GM23338 (cell line): Measurements from ENCODE around the gene MS4A18. TPM values are rescaled to one million over a fixed set of nuclear protein-coding genes. Genes with fewer than 3 reads are reported as not detected.

Source experiments
- ATAC-seq: fragments of 200-7000 bp; cut with Tn5 transposase; 3 replicates; pipeline ENCODE4 v1.9.1; 2020
- DNase-seq: peaks from one replicate; pipeline ENCODE4 v3.0.0-alpha.2; 2015; ENCODE audit warnings: low spot score
- H2AFZ ChIP-seq: fragments of 200-600 bp; sonication (generic); 2 replicates; pipeline ENCODE4 v1.8.0; 2016; ENCODE audit warnings: antibody characterized with exemption, mild to moderate bottlenecking, moderate library complexity
- H3F3A ChIP-seq: fragments of 200-600 bp; sonication (generic); replicated peaks from 2 replicates; pipeline ENCODE4 v1.8.0; 2017; ENCODE audit warnings: antibody characterized with exemption, mixed run types, low read depth
- H3K27ac ChIP-seq: fragments of 200-600 bp; sonication (generic); 2 replicates; pipeline ENCODE4 v1.6.1; 2016; ENCODE audit warnings: low read depth
- H3K27me3 ChIP-seq: fragments of 200-600 bp; sonication (generic); 2 replicates; pipeline ENCODE4 v1.8.0; 2016; ENCODE audit warnings: mild to moderate bottlenecking, mixed run types, moderate library complexity; ENCODE audit not compliant: insufficient read depth
- H3K36me3 ChIP-seq: fragments of 200-600 bp; sonication (generic); 2 replicates; pipeline ENCODE4 v1.8.0; 2016; ENCODE audit warnings: mild to moderate bottlenecking; ENCODE audit not compliant: insufficient read depth
- H3K4me1 ChIP-seq: fragments of 200-600 bp; sonication (generic); 2 replicates; pipeline ENCODE4 v1.8.0; 2016; ENCODE audit warnings: mild to moderate bottlenecking, moderate library complexity; ENCODE audit not compliant: insufficient read depth
- H3K4me2 ChIP-seq: fragments of 200-600 bp; sonication (generic); 2 replicates; pipeline ENCODE4 v1.7.1; 2017; ENCODE audit warnings: mixed run types
- H3K4me3 ChIP-seq: fragments of 200-600 bp; sonication (generic); 2 replicates; pipeline ENCODE4 v1.6.1; 2016; ENCODE audit warnings: mixed run types
- H3K79me2 ChIP-seq: fragments of 200-600 bp; sonication (generic); replicated peaks from 2 replicates; pipeline ENCODE4 v1.8.0; 2017; ENCODE audit warnings: mild to moderate bottlenecking; ENCODE audit not compliant: insufficient read depth
- H3K9me2 ChIP-seq: fragments of 200-600 bp; sonication (generic); 2 replicates; pipeline ENCODE4 v1.8.0; 2017; ENCODE audit not compliant: insufficient read depth
- H4K20me1 ChIP-seq: fragments of 200-600 bp; sonication (generic); replicated peaks from 2 replicates; pipeline ENCODE4 v1.8.0; 2017; ENCODE audit warnings: mild to moderate bottlenecking; ENCODE audit not compliant: insufficient read depth
- H3K27ac Mint-ChIP-seq: 2 replicates; pipeline ENCODE4 v1.8.0; 2020; ENCODE audit warnings: inconsistent platforms, mild to moderate bottlenecking, moderate library complexity, mixed read lengths
- H3K27me3 Mint-ChIP-seq: 3 replicates; pipeline ENCODE4 v1.8.0; 2022; ENCODE audit warnings: low read depth, mild to moderate bottlenecking, moderate library complexity, mixed read lengths, inconsistent platforms; ENCODE audit not compliant: insufficient read depth, poor library complexity
- H3K36me3 Mint-ChIP-seq: 3 replicates; pipeline ENCODE4 v1.8.0; 2021; ENCODE audit warnings: low read depth, mild to moderate bottlenecking, inconsistent platforms, moderate library complexity, mixed read lengths
- H3K4me1 Mint-ChIP-seq: 3 replicates; pipeline ENCODE4 v1.8.0; 2020; ENCODE audit warnings: mild to moderate bottlenecking, inconsistent platforms, mixed read lengths
- H3K4me3 Mint-ChIP-seq: 3 replicates; pipeline ENCODE4 v1.8.0; 2021; ENCODE audit warnings: moderate library complexity, mild to moderate bottlenecking, inconsistent platforms, mixed read lengths
- H3K9me3 Mint-ChIP-seq: 3 replicates; pipeline ENCODE4 v1.8.0; 2020; ENCODE audit warnings: moderate library complexity, mild to moderate bottlenecking, inconsistent platforms, mixed read lengths
- EZH2 ChIP-seq: fragments of 200-600 bp; sonication (generic); IDR thresholded peaks from one replicate; pipeline ENCODE4 v1.8.0; 2017; ENCODE audit warnings: antibody characterized with exemption, mild to moderate bottlenecking, low read depth; ENCODE audit not compliant: unreplicated experiment
- EZH2phosphoT487 ChIP-seq: fragments of 200-600 bp; sonication (generic); IDR thresholded peaks from one replicate; pipeline ENCODE4 v1.8.1; 2018; ENCODE audit warnings: antibody characterized with exemption; ENCODE audit not compliant: unreplicated experiment
- JUNB ChIP-seq: IDR thresholded peaks from one replicate; pipeline ENCODE4 v1.6.1; 2016; ENCODE audit warnings: antibody characterized with exemption; ENCODE audit not compliant: unreplicated experiment
- POLR2AphosphoS5 ChIP-seq: IDR thresholded peaks from 2 replicates; pipeline ENCODE4 v1.6.1; 2016; ENCODE audit warnings: antibody characterized with exemption, low read depth
- STAT1 ChIP-seq: IDR thresholded peaks from one replicate; pipeline ENCODE4 v1.6.1; 2016; ENCODE audit warnings: antibody characterized with exemption; ENCODE audit not compliant: unreplicated experiment
- ZNF331 ChIP-seq: fragments of 250-450 bp; sonication (Bioruptor Pico); IDR thresholded peaks from 2 replicates; pipeline ENCODE4 v1.5.0; 2020; ENCODE audit warnings: low read depth, mild to moderate bottlenecking, moderate library complexity
- polyA plus RNA-seq: library from polyadenylated mRNA; unstranded; fragments of >200 nt; fragmentation: Nextera tagmentation; extraction: Ambion mirVana; gene quantifications from 2 replicates; pipeline ENCODE4 v1.2.1, GENCODE V29; 2016
- total RNA-seq: library from RNA; depleted of rRNA; stranded (reverse); fragments of >200 nt; shearing (Covaris generic); gene quantifications from 2 replicates; pipeline ENCODE4 v1.2.3, GENCODE V29; 2014
- TF ChIP-seq, protein P1 (sequence below): fragments of 250-450 bp; sonication (Bioruptor Pico); IDR thresholded peaks from 2 replicates; pipeline ENCODE4 v1.5.0; 2020; ENCODE audit warnings: mild to moderate bottlenecking, moderate library complexity
- TF ChIP-seq, protein P2 (sequence below): IDR thresholded peaks from 2 replicates; pipeline ENCODE4 v1.6.1; 2016; ENCODE audit warnings: antibody characterized with exemption
- TF ChIP-seq, protein P3 (sequence below), 2 experiments: fragments of 200-600 bp in 1 of 2; sonication (generic) in 1 of 2; conservative IDR thresholded peaks; 2 replicates each; pipeline versions ENCODE4 v1.5.1 to v1.6.1; 2016 to 2017; ENCODE audit warnings: antibody characterized with exemption in 2 of 2, low read depth in 2 of 2, mild to moderate bottlenecking in 2 of 2, moderate library complexity in 1 of 2

MS4A18 gene
- total and polyA plus RNA-seq, 2 experiments from 2014 or later: not detected

DNA sequence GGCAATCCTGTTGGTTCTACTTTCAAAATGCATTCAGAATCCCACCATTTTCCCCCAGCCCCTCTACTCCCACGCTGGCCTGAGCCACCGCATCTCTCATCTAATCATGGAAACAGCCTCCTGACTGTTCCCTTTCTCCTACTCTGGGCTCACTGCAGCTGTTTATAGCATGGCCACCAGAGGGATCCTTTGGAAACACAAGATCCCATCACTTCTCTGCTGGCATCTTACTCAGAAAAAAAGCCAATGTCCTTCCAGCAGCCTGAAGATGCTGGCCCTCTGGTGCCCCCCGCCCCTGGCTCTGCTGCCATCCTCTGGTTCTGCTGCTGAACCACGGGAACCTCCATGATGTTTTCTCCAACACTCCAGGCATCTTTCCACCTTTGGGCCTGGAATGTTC lies 14.0 kb upstream of the MS4A18 start:
- peak; percentile 84 for ATAC-seq

DNA sequence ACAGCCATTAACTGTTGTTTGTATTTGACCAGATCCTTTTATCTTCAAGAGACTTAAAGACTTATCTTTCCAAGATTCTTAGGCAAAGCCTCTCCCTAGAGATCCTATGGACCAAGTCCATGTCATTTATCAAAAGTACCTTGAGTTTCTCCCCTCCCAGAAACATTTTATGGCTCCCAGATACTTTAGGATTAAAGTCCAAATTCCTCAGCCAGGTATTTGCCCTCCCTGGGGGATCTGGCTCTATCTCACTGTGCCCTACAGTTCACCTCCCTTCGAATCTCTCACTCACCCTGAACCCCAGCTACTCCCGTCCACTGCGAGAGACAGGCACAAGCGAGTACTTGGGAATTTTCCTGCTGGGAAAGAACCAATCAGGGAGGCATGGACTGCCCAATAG lies 13.2 kb upstream of the MS4A18 start:
- no peaks in the 10 kb centered on the region for H3K36me3 Mint-ChIP-seq
- no peak for DNase-seq
- TF ChIP-seq STAT1: no peak
- no peak for TF ChIP-seq POLR2AphosphoS5
- no peak for TF ChIP-seq EZH2
- TF ChIP-seq, protein P1, sequence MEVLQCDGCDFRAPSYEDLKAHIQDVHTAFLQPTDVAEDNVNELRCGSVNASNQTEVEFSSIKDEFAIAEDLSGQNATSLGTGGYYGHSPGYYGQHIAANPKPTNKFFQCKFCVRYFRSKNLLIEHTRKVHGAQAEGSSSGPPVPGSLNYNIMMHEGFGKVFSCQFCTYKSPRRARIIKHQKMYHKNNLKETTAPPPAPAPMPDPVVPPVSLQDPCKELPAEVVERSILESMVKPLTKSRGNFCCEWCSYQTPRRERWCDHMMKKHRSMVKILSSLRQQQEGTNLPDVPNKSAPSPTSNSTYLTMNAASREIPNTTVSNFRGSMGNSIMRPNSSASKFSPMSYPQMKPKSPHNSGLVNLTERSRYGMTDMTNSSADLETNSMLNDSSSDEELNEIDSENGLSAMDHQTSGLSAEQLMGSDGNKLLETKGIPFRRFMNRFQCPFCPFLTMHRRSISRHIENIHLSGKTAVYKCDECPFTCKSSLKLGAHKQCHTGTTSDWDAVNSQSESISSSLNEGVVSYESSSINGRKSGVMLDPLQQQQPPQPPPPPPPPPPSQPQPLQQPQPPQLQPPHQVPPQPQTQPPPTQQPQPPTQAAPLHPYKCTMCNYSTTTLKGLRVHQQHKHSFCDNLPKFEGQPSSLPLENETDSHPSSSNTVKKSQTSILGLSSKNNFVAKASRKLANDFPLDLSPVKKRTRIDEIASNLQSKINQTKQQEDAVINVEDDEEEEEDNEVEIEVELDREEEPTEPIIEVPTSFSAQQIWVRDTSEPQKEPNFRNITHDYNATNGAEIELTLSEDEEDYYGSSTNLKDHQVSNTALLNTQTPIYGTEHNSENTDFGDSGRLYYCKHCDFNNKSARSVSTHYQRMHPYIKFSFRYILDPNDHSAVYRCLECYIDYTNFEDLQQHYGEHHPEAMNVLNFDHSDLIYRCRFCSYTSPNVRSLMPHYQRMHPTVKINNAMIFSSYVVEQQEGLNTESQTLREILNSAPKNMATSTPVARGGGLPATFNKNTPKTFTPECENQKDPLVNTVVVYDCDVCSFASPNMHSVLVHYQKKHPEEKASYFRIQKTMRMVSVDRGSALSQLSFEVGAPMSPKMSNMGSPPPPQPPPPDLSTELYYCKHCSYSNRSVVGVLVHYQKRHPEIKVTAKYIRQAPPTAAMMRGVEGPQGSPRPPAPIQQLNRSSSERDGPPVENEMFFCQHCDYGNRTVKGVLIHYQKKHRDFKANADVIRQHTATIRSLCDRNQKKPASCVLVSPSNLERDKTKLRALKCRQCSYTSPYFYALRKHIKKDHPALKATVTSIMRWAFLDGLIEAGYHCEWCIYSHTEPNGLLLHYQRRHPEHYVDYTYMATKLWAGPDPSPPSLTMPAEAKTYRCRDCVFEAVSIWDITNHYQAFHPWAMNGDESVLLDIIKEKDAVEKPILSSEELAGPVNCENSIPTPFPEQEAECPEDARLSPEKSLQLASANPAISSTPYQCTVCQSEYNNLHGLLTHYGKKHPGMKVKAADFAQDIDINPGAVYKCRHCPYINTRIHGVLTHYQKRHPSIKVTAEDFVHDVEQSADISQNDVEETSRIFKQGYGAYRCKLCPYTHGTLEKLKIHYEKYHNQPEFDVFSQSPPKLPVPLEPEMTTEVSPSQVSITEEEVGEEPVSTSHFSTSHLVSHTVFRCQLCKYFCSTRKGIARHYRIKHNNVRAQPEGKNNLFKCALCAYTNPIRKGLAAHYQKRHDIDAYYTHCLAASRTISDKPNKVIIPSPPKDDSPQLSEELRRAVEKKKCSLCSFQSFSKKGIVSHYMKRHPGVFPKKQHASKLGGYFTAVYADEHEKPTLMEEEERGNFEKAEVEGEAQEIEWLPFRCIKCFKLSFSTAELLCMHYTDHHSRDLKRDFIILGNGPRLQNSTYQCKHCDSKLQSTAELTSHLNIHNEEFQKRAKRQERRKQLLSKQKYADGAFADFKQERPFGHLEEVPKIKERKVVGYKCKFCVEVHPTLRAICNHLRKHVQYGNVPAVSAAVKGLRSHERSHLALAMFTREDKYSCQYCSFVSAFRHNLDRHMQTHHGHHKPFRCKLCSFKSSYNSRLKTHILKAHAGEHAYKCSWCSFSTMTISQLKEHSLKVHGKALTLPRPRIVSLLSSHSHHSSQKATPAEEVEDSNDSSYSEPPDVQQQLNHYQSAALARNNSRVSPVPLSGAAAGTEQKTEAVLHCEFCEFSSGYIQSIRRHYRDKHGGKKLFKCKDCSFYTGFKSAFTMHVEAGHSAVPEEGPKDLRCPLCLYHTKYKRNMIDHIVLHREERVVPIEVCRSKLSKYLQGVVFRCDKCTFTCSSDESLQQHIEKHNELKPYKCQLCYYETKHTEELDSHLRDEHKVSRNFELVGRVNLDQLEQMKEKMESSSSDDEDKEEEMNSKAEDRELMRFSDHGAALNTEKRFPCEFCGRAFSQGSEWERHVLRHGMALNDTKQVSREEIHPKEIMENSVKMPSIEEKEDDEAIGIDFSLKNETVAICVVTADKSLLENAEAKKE (CRISPR knock-in tag): no peak
- TF ChIP-seq, protein P2, sequence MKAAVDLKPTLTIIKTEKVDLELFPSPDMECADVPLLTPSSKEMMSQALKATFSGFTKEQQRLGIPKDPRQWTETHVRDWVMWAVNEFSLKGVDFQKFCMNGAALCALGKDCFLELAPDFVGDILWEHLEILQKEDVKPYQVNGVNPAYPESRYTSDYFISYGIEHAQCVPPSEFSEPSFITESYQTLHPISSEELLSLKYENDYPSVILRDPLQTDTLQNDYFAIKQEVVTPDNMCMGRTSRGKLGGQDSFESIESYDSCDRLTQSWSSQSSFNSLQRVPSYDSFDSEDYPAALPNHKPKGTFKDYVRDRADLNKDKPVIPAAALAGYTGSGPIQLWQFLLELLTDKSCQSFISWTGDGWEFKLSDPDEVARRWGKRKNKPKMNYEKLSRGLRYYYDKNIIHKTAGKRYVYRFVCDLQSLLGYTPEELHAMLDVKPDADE: no peak
- TF ChIP-seq EZH2phosphoT487: no peak
- TF ChIP-seq, protein P3, sequence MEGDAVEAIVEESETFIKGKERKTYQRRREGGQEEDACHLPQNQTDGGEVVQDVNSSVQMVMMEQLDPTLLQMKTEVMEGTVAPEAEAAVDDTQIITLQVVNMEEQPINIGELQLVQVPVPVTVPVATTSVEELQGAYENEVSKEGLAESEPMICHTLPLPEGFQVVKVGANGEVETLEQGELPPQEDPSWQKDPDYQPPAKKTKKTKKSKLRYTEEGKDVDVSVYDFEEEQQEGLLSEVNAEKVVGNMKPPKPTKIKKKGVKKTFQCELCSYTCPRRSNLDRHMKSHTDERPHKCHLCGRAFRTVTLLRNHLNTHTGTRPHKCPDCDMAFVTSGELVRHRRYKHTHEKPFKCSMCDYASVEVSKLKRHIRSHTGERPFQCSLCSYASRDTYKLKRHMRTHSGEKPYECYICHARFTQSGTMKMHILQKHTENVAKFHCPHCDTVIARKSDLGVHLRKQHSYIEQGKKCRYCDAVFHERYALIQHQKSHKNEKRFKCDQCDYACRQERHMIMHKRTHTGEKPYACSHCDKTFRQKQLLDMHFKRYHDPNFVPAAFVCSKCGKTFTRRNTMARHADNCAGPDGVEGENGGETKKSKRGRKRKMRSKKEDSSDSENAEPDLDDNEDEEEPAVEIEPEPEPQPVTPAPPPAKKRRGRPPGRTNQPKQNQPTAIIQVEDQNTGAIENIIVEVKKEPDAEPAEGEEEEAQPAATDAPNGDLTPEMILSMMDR (conservative IDR thresholded peaks at IDR 0.05; ENCODE audit: low read depth in 2 of 2): no peak
- no peak for TF ChIP-seq ZNF331 (CRISPR knock-in tag)

More for the DNA sequence above, 14.0 kb upstream of the MS4A18 start:
- Histone ChIP-seq H3K4me1 (no peaks in the 10 kb centered on the region), H3K4me2 (no peak overlapping the region), H3K27ac (no peak overlapping the region), H3K27me3 (no peaks in the 10 kb centered on the region), H3K4me3 (no peak overlapping the region), H3K36me3 (no peaks in the 10 kb centered on the region; the same call in 1 of the 2 replicates), H3K9me2 (peaks cover 3% of the 10 kb centered on the region; the same call in 1 of the 2 replicates), H3K79me2 (no peaks in the 10 kb centered on the region), H3F3A (no peaks in the 10 kb centered on the region), H4K20me1 (no peaks in the 10 kb centered on the region), H2AFZ (peak overlapping the region; percentile 59; the same call in 1 of the 2 replicates)
- Mint-ChIP-seq H3K4me3 (no peak overlapping the region), H3K9me3 (no peaks in the 10 kb centered on the region; the same call in 2 of the 3 replicates), H3K27ac (no peak overlapping the region), H3K4me1 (no peaks in the 10 kb centered on the region), H3K36me3 (no peaks in the 10 kb centered on the region), H3K27me3 (peaks cover 9% of the 10 kb centered on the region)
- TF ChIP-seq, protein P3 (conservative IDR thresholded peaks at IDR 0.05; ENCODE audit: low read depth in 2 of 2): peak; percentile 54
- TF ChIP-seq JUNB: no peak
- DNase-seq: peak; percentile 66

More for the DNA sequence above, 13.2 kb upstream of the MS4A18 start:
- peaks cover 11% of the 10 kb centered on the region; the same call in 1 of the 2 replicates for H3K9me2 ChIP-seq
- no peaks in the 10 kb centered on the region for H3K4me1 ChIP-seq
- no peak overlapping the region for H3K4me2 ChIP-seq
- peaks cover 9% of the 10 kb centered on the region for H3K27me3 Mint-ChIP-seq
- no peaks in the 10 kb centered on the region for H3F3A ChIP-seq
- H3K27ac Mint-ChIP-seq: no peak overlapping the region
- H3K4me3 Mint-ChIP-seq: no peak overlapping the region
- H3K27ac ChIP-seq: no peak overlapping the region
- H3K27me3 ChIP-seq: no peaks in the 10 kb centered on the region
- no peak overlapping the region for H2AFZ ChIP-seq
- no peaks in the 10 kb centered on the region; the same call in 1 of the 2 replicates for H3K36me3 ChIP-seq
- no peaks in the 10 kb centered on the region for H4K20me1 ChIP-seq
- ATAC-seq: no peak
- no peaks in the 10 kb centered on the region for H3K79me2 ChIP-seq
- no peak overlapping the region for H3K4me3 ChIP-seq
- no peaks in the 10 kb centered on the region for H3K4me1 Mint-ChIP-seq
- peaks cover 2% of the 10 kb centered on the region; the same call in 1 of the 3 replicates for H3K9me3 Mint-ChIP-seq
